OCI-LY7 (cell line): ENCODE measurements around the gene SDK2. TPM values are rescaled to one million over a fixed set of nuclear protein-coding genes. Genes with fewer than 3 reads are reported as not detected.

Source experiments
- BruUV-seq: library from RNA; stranded (reverse); fragments of 400-500 nt; replicated peaks from 2 replicates; lab custom pipeline; 2021; lab: Mats Ljungman, UMichigan
- CTCF ChIA-PET: fragments of 300-600 bp; sonication (Branson Sonifier 250); formaldehyde crosslinking; loops from one replicate; lab custom pipeline; 2022; ENCODE audit warnings: antibody characterized with exemption; ENCODE audit not compliant: unreplicated experiment; lab: Charles Lee
- POLR2A ChIA-PET: fragments of 300-600 bp; sonication (Branson Sonifier 250); formaldehyde crosslinking; loops from one replicate; lab custom pipeline; 2022; ENCODE audit warnings: antibody characterized with exemption; lab: Charles Lee
- DNase-seq: peaks from one replicate; pipeline ENCODE4 v3.0.0-alpha.2; 2015; ENCODE audit warnings: low spot score
- H2AFZ ChIP-seq: fragments of 200-600 bp; sonication (generic), shearing (Covaris generic); 2 replicates; pipeline ENCODE4 v1.6.1; 2014; ENCODE audit warnings: mild to moderate bottlenecking, antibody characterized with exemption, low read length, moderate library complexity
- H3K27ac ChIP-seq: fragments of 200-600 bp; sonication (generic); 2 replicates; pipeline ENCODE4 v1.5.1; 2014; ENCODE audit warnings: mixed run types, low read depth, mild to moderate bottlenecking, moderate library complexity, low read length, inconsistent platforms; ENCODE audit not compliant: poor library complexity, severe bottlenecking
- H3K36me3 ChIP-seq: fragments of 200-600 bp; sonication (generic); 2 replicates; pipeline ENCODE4 v1.6.1; 2014; ENCODE audit warnings: mild to moderate bottlenecking, antibody characterized with exemption, low read length, moderate library complexity, mixed read lengths; ENCODE audit not compliant: insufficient read depth
- H3K4me1 ChIP-seq: fragments of 200-600 bp; sonication (generic); 2 replicates; pipeline ENCODE4 v1.5.1; 2014; ENCODE audit warnings: mild to moderate bottlenecking, low read length; ENCODE audit not compliant: insufficient read depth, poor library complexity, severe bottlenecking
- H3K4me2 ChIP-seq: fragments of 200-600 bp; sonication (generic); 2 replicates; pipeline ENCODE4 v1.6.1; 2014; ENCODE audit warnings: mild to moderate bottlenecking, low read length
- H3K4me3 ChIP-seq: fragments of 200-600 bp; sonication (generic); 2 replicates; pipeline ENCODE4 v1.5.1; 2014; ENCODE audit warnings: mild to moderate bottlenecking, low read depth, low read length; ENCODE audit not compliant: poor library complexity, severe bottlenecking
- H3K79me2 ChIP-seq: fragments of 200-600 bp; sonication (generic); 2 replicates; pipeline ENCODE4 v1.6.1; 2016; ENCODE audit warnings: low read depth, mild to moderate bottlenecking, low read length, moderate library complexity, mixed read lengths; ENCODE audit not compliant: insufficient read depth
- H3K9me2 ChIP-seq: fragments of 200-600 bp; sonication (generic); 2 replicates; pipeline ENCODE4 v1.6.1; 2016; ENCODE audit warnings: mild to moderate bottlenecking, low read length, mixed read lengths; ENCODE audit not compliant: insufficient read depth
- H3K9me3 ChIP-seq: fragments of 200-600 bp; sonication (generic); 2 replicates; pipeline ENCODE4 v1.6.1; 2014; ENCODE audit warnings: mild to moderate bottlenecking, mixed run types, low read length, mixed read lengths
- H4K20me1 ChIP-seq: fragments of 200-600 bp; sonication (generic); 2 replicates; pipeline ENCODE4 v1.6.1; 2014; ENCODE audit warnings: mild to moderate bottlenecking, antibody characterized with exemption, low read length, moderate library complexity, mixed read lengths; ENCODE audit not compliant: insufficient read depth
- EZH2phosphoT487 ChIP-seq: fragments of 200-600 bp; sonication (generic); IDR thresholded peaks from 2 replicates; pipeline ENCODE4 v1.6.1; 2018; ENCODE audit warnings: low read depth, borderline replicate concordance, mild to moderate bottlenecking, mixed run types, antibody characterized with exemption, low read length, moderate library complexity, mixed read lengths
- intact Hi-C: fragments of 100-400 bp; cut with micrococcal nuclease; formaldehyde crosslinking; loops from one replicate; pipeline ENCODE4 v1.10.0; 2022; ENCODE audit not compliant: unreplicated experiment
- total RNA-seq, 2 experiments: library from RNA; depleted of rRNA in 1 of 2; stranded (reverse); fragments of >200 nt in 1 of 2; shearing (Covaris generic) in 1 of 2; gene quantifications; 2 replicates each; pipeline ENCODE4 v1.2.3, GENCODE V29; 2014 to 2022
- TF ChIP-seq, protein P1 (sequence below): fragments of 200-600 bp; sonication (generic); conservative IDR thresholded peaks from 2 replicates; pipeline ENCODE4 v1.5.1; 2014; ENCODE audit warnings: mild to moderate bottlenecking, antibody characterized with exemption, low read length, moderate library complexity, mixed read lengths

SDK2 gene
- total RNA-seq, 2 experiments from 2014 or later: 0.32 to 1.8 TPM

DNA sequence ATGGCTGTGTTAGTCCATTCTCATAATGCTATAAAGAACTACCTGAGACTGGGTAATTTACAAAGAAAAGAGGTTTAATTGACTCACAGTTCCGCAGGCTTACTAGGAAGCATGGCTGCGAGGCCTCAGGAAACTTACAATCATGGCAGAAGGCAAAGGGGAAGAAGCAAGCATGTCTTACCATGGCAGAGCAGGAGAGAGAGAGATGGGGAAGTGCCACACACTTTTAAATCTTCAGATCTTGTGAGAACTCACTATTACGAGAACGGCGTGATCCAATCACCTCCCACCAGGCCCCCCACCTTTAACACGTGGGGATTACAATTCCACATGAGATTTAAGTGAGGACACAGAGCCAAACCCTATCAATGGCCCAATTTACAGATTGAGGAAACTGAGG lies 96.5 kb downstream of the SDK2 start:
- Histone ChIP-seq H3K4me2 (no peak overlapping the region), H3K36me3 (no peaks in the 10 kb centered on the region), H2AFZ (peak overlapping the region; percentile 70), H3K4me3 (no peak overlapping the region), H3K79me2 (no peaks in the 10 kb centered on the region), H3K27ac (no peak overlapping the region), H3K9me3 (no peaks in the 10 kb centered on the region), H4K20me1 (no peaks in the 10 kb centered on the region), H3K4me1 (peaks cover 22% of the 10 kb centered on the region), H3K9me2 (no peaks in the 10 kb centered on the region)
- BruUV-seq: no TSS peak
- CTCF ChIA-PET: interaction anchor here (0.6 kb wide), 1 partner anchor 52 kb away, joined by 3 read pairs; no protein-coding TSS in a partner anchor
- POLR2A ChIA-PET: interaction anchor here (0.5 to 0.6 kb wide), 2 partner anchors 567 to 1311 kb away, joined by 3 read pairs; no protein-coding TSS in a partner anchor
- TF ChIP-seq EZH2phosphoT487: no peak
- TF ChIP-seq, protein P1, sequence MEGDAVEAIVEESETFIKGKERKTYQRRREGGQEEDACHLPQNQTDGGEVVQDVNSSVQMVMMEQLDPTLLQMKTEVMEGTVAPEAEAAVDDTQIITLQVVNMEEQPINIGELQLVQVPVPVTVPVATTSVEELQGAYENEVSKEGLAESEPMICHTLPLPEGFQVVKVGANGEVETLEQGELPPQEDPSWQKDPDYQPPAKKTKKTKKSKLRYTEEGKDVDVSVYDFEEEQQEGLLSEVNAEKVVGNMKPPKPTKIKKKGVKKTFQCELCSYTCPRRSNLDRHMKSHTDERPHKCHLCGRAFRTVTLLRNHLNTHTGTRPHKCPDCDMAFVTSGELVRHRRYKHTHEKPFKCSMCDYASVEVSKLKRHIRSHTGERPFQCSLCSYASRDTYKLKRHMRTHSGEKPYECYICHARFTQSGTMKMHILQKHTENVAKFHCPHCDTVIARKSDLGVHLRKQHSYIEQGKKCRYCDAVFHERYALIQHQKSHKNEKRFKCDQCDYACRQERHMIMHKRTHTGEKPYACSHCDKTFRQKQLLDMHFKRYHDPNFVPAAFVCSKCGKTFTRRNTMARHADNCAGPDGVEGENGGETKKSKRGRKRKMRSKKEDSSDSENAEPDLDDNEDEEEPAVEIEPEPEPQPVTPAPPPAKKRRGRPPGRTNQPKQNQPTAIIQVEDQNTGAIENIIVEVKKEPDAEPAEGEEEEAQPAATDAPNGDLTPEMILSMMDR: no peak
- intact Hi-C loops: no loop called here
- no peak for DNase-seq

DNA sequence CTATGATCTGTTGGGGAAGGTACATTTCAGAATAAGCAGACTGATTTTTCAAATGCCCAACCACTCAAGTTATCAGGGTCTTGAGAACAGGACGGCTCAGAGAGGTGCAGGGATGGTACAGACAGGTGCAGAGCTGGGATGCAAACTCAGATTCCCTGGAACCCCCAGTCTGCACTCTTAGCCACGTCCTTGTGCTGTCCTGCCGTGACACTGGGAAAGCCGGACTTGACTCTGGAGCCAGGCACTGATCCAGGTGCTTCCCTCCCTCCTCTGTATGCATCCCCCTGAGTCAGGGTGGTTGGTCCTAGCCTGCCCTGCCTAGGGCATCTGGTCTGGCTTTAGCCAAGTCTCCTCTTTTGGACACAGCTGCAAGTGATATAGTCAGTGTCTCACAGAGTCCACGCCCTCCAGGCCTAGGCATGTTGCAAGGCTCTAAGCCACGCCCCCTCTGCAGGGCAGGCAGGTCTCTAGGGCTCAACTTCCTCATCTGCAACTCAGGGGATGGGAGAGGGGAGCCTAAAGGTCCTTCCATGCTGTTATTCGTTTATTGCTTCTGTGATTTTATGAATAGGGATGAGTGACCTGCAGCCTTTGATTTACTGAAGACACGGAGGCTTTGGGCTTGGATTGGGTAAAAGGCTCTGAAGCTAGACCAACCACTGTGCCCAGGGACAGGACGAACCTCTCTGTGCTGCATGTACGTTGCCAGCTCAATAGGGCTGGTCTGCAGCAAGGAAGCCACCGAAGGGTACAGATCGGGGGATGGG lies 97.3 kb downstream of the SDK2 start:
- Histone ChIP-seq H3K4me3 (no peak overlapping the region), H3K27ac (no peak overlapping the region), H4K20me1 (no peaks in the 10 kb centered on the region), H3K4me2 (peak overlapping the region; percentile 20; the same call in 1 of the 2 replicates), H3K9me2 (no peaks in the 10 kb centered on the region), H3K79me2 (no peaks in the 10 kb centered on the region), H3K4me1 (peaks cover 22% of the 10 kb centered on the region), H3K36me3 (no peaks in the 10 kb centered on the region), H3K9me3 (no peaks in the 10 kb centered on the region), H2AFZ (peak overlapping the region; percentile 70)
- peak; percentile 95 for DNase-seq
- TF ChIP-seq EZH2phosphoT487: no peak
- TF ChIP-seq, protein P1: no peak
- intact Hi-C loops: no loop called here
- ChIA-PET CTCF (no interaction called here), POLR2A (interaction anchor here (0.5 to 0.8 kb wide), 2 partner anchors 11 to 566 kb away, joined by 3 read pairs; no protein-coding TSS in a partner anchor)
- no TSS peak for BruUV-seq

DNA sequence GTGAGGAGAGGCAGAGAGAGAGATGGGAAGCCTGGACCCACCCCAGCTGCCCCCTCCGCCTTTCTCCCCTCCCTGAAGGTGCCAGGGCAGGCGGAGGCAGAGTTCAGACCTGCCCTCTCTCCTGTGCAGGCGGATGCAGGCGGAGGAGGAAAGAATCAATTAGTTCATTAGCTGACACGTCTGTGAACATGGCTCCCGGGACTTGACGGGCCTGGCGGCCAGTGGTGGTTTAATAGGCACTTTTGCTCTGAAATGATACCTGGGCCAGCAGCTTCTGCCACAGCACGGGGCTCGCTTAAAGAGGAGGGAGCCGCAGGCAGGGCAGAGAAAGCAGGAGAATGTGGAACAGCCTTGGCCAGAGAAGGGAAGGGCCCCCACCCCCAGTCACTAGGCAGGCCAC lies 98.1 kb downstream of the SDK2 start:
- CTCF ChIA-PET: no interaction called here
- no peak for DNase-seq
- no peaks in the 10 kb centered on the region for H3K36me3 ChIP-seq
- no peak overlapping the region for H3K4me2 ChIP-seq
- no peaks in the 10 kb centered on the region for H3K9me2 ChIP-seq
- no peaks in the 10 kb centered on the region for H4K20me1 ChIP-seq
- H2AFZ ChIP-seq: no peak overlapping the region
- intact Hi-C loops: no loop called here
- BruUV-seq: no TSS peak
- POLR2A ChIA-PET: no interaction called here
- no peak for TF ChIP-seq EZH2phosphoT487
- H3K4me1 ChIP-seq: peaks cover 22% of the 10 kb centered on the region
- H3K9me3 ChIP-seq: no peaks in the 10 kb centered on the region
- H3K4me3 ChIP-seq: no peak overlapping the region
- no peaks in the 10 kb centered on the region for H3K79me2 ChIP-seq
- H3K27ac ChIP-seq: no peak overlapping the region
